Fibroblast of lung (primary cell): ENCODE measurements around the gene KIAA0930. TPM values are rescaled to one million over a fixed set of nuclear protein-coding genes. Genes with fewer than 3 reads are reported as not detected.

Experiments used
- DNase-seq, 2 donors: peaks; one replicate each; pipeline versions ENCODE4 v3.0.0 to v3.0.0-alpha.2; 2010; ENCODE audit warnings: low read depth in 2 of 2
- H2AFZ ChIP-seq: 2 replicates; pipeline ENCODE4 v1.5.1; 2012; ENCODE audit warnings: low read length, control low read depth, inconsistent platforms
- H3K27ac ChIP-seq: 2 replicates; pipeline ENCODE4 v1.5.1; 2011; ENCODE audit warnings: low read length, control low read depth; ENCODE audit not compliant: insufficient read depth
- H3K27me3 ChIP-seq: 2 replicates; pipeline ENCODE4 v1.5.1; 2011; ENCODE audit warnings: mild to moderate bottlenecking, low read length; ENCODE audit not compliant: control insufficient read depth, insufficient read depth
- H3K36me3 ChIP-seq: 2 replicates; pipeline ENCODE4 v1.5.1; 2011; ENCODE audit warnings: low read length; ENCODE audit not compliant: control insufficient read depth, insufficient read depth
- H3K4me1 ChIP-seq: 2 replicates; pipeline ENCODE4 v1.5.1; 2011; ENCODE audit warnings: low read length; ENCODE audit not compliant: control insufficient read depth, insufficient read depth; ENCODE audit errors: extremely low read depth
- H3K4me2 ChIP-seq: 2 replicates; pipeline ENCODE4 v1.5.1; 2011; ENCODE audit warnings: low read length, control low read depth; ENCODE audit not compliant: insufficient read depth; ENCODE audit errors: extremely low read depth
- H3K4me3 ChIP-seq, 4 experiments: fragments of 200-600 bp in 1 of 4; sonication (generic) in 1 of 4; replicated peaks in 1 of 4; 2 replicates each; pipeline ENCODE4 v1.5.1; 2011 to 2016; ENCODE audit warnings: low read length in 4 of 4, low read depth in 3 of 4, mild to moderate bottlenecking in 3 of 4, control low read depth in 2 of 4, inconsistent platforms in 1 of 4, mixed read lengths in 1 of 4; ENCODE audit not compliant: insufficient read depth in 1 of 4; ENCODE audit errors: control extremely low read depth in 1 of 4
- H3K79me2 ChIP-seq: 2 replicates; pipeline ENCODE4 v1.5.1; 2012; ENCODE audit warnings: mild to moderate bottlenecking, low read length, inconsistent platforms; ENCODE audit not compliant: control insufficient read depth, insufficient read depth
- H3K9ac ChIP-seq: 2 replicates; pipeline ENCODE4 v1.5.1; 2011; ENCODE audit warnings: mild to moderate bottlenecking, low read length, control low read depth; ENCODE audit not compliant: insufficient read depth
- H3K9me3 ChIP-seq: 2 replicates; pipeline ENCODE4 v1.5.1; 2012; ENCODE audit warnings: low read depth, low read length; ENCODE audit not compliant: control insufficient read depth, insufficient read depth
- H4K20me1 ChIP-seq: 2 replicates; pipeline ENCODE4 v1.5.1; 2011; ENCODE audit warnings: low read length; ENCODE audit not compliant: control insufficient read depth, insufficient read depth; ENCODE audit errors: extremely low read depth
- CTCF ChIP-seq, 2 donors: IDR thresholded peaks in 1 of 2; conservative IDR thresholded peaks in 1 of 2; 1 replicate in 1 of 2; 2 replicates in 1 of 2; pipeline ENCODE4 v1.5.1; 2011 to 2012; ENCODE audit warnings: low read length in 2 of 2, control low read depth in 1 of 2, inconsistent platforms in 1 of 2, low read depth in 1 of 2, mild to moderate bottlenecking in 1 of 2
- EZH2 ChIP-seq: IDR thresholded peaks from 2 replicates; pipeline ENCODE4 v1.5.1; 2012; ENCODE audit warnings: low read length, control low read depth, mild to moderate bottlenecking; ENCODE audit errors: missing control alignments
- polyA plus RNA-seq, 2 donors: library from polyadenylated mRNA; depleted of rRNA in 1 of 2; stranded (reverse) in 1 of 2; unstranded in 1 of 2; fragments of >200 nt; gene quantifications; 2 replicates each; pipeline ENCODE4 v1.2.1, GENCODE V29; 2011 to 2012; ENCODE audit warnings: missing spikeins in 1 of 2
- total RNA-seq: library from RNA; depleted of rRNA; stranded (reverse); fragments of >200 nt; gene quantifications from 2 replicates; pipeline ENCODE4 v1.2.1, GENCODE V29; 2014

The KIAA0930 gene
- total and polyA plus RNA-seq, 2 donors (not counting 1 experiment from before 2014, with no cell fraction given): 28.2 to 30.9 TPM

GRCh38 chr22:45263463-45264269 is 23.0 kb upstream of the KIAA0930 start:
- Histone ChIP-seq H3K4me3 (no peak overlapping the region), H3K27me3 (peaks cover 2% of the 10 kb centered on the region), H3K27ac (no peak overlapping the region), H3K9me3 (no peaks in the 10 kb centered on the region), H3K4me1 (no peaks in the 10 kb centered on the region), H4K20me1 (no peaks in the 10 kb centered on the region), H2AFZ (no peak overlapping the region), H3K79me2 (no peaks in the 10 kb centered on the region), H3K36me3 (no peaks in the 10 kb centered on the region), H3K9ac (no peak overlapping the region), H3K4me2 (no peak overlapping the region)
- no peak for TF ChIP-seq EZH2
- TF ChIP-seq CTCF (conservative IDR thresholded peaks at IDR 0.05 in 1 of 2, IDR thresholded peaks at IDR 0.05 in 1 of 2; ENCODE audit: low read depth in 1 of 2, low read length in 2 of 2): peak; percentile 73 to 80
- DNase-seq: peak; percentile 75 to 78

- no peak overlapping the region for H3K9ac ChIP-seq
- no peaks in the 10 kb centered on the region for H3K4me1 ChIP-seq
- no peaks in the 10 kb centered on the region for H4K20me1 ChIP-seq
- H3K4me2 ChIP-seq: no peak overlapping the region
- no peaks in the 10 kb centered on the region for H3K79me2 ChIP-seq
- no peak overlapping the region for H2AFZ ChIP-seq
- peaks cover 2% of the 10 kb centered on the region for H3K27me3 ChIP-seq
- no peak overlapping the region for H3K27ac ChIP-seq
- no peaks in the 10 kb centered on the region for H3K9me3 ChIP-seq
- no peaks in the 10 kb centered on the region for H3K36me3 ChIP-seq
- DNase-seq: no peak
- TF ChIP-seq EZH2 (no peak), CTCF (conservative IDR thresholded peaks at IDR 0.05 in 1 of 2, IDR thresholded peaks at IDR 0.05 in 1 of 2; ENCODE audit: low read depth in 1 of 2, low read length in 2 of 2) (no peak)
- no peak overlapping the region for H3K4me3 ChIP-seq
Measured at GRCh38 chr22:45262931-45263462, 22.3 kb upstream of the KIAA0930 start.

GRCh38 chr22:45262195-45262930 is 21.7 kb upstream of the KIAA0930 start:
- Histone ChIP-seq H2AFZ (no peak overlapping the region), H3K9me3 (no peaks in the 10 kb centered on the region), H3K36me3 (no peaks in the 10 kb centered on the region), H4K20me1 (no peaks in the 10 kb centered on the region), H3K4me3 (no peak overlapping the region), H3K27ac (no peak overlapping the region), H3K27me3 (peaks cover 2% of the 10 kb centered on the region), H3K4me1 (no peaks in the 10 kb centered on the region), H3K79me2 (no peaks in the 10 kb centered on the region), H3K4me2 (no peak overlapping the region), H3K9ac (no peak overlapping the region)
- no peak for DNase-seq
- no peak for TF ChIP-seq CTCF (conservative IDR thresholded peaks at IDR 0.05 in 1 of 2, IDR thresholded peaks at IDR 0.05 in 1 of 2; ENCODE audit: low read depth in 1 of 2, low read length in 2 of 2)
- TF ChIP-seq EZH2: no peak
